Endothelial cell of umbilical vein (primary cell): ENCODE measurements around the gene PPP1R15B. TPM values are rescaled to one million over a fixed set of nuclear protein-coding genes. Genes with fewer than 3 reads are reported as not detected.

Experiments
- BruUV-seq: library from RNA; stranded (reverse); fragments of 400-500 nt; replicated peaks from 2 replicates; lab custom pipeline; 2021; lab: Mats Ljungman, UMichigan
- CTCF ChIA-PET: fragments of 300-600, 350-600 bp; sonication (Branson Sonifier 250); formaldehyde crosslinking; loops from one replicate; lab custom pipeline; 2021; ENCODE audit warnings: antibody characterized with exemption, inconsistent platforms; lab: Charles Lee
- POLR2A ChIA-PET: fragments of 300-600, 350-600 bp; sonication (Branson Sonifier 250); formaldehyde crosslinking; loops from one replicate; lab custom pipeline; 2021; ENCODE audit warnings: antibody characterized with exemption, inconsistent platforms; lab: Charles Lee
- DNase-seq: peaks from one replicate; pipeline ENCODE4 v3.0.0-alpha.2; 2011; ENCODE audit warnings: low read depth, low spot score
- FAIRE-seq: peaks from 2 replicates; lab custom pipeline; 2011; peaks lifted over from hg19 to GRCh38; lab: Jason Lieb, UNC
- H2AFZ ChIP-seq: 2 replicates; pipeline ENCODE4 v1.6.0; 2012; ENCODE audit warnings: low read depth, low read length, control low read depth, inconsistent platforms
- H3K27ac ChIP-seq: 2 replicates; pipeline ENCODE4 v1.5.1; 2011; ENCODE audit warnings: low read depth, mild to moderate bottlenecking, control low read depth, low read length, moderate library complexity; ENCODE audit not compliant: insufficient read depth
- H3K27me3 ChIP-seq, 2 experiments: 2 replicates each; pipeline versions ENCODE4 v1.6.0 to v1.6.1; 2011; ENCODE audit warnings: low read length in 2 of 2, mixed read lengths in 1 of 2; ENCODE audit not compliant: control insufficient read depth in 2 of 2, insufficient read depth in 2 of 2
- H3K36me3 ChIP-seq, 2 experiments: 2 replicates in 1 of 2; 3 replicates in 1 of 2; pipeline ENCODE4 v1.5.1; 2011; ENCODE audit warnings: low read length in 2 of 2, mild to moderate bottlenecking in 1 of 2, moderate library complexity in 1 of 2; ENCODE audit not compliant: control insufficient read depth in 2 of 2, insufficient read depth in 2 of 2; ENCODE audit errors: extremely low read depth in 1 of 2
- H3K4me1 ChIP-seq: 3 replicates; pipeline ENCODE4 v1.5.1; 2011; ENCODE audit warnings: mild to moderate bottlenecking, low read length; ENCODE audit not compliant: control insufficient read depth, insufficient read depth; ENCODE audit errors: extremely low read depth
- H3K4me2 ChIP-seq: 2 replicates; pipeline ENCODE4 v1.6.1; 2011; ENCODE audit warnings: low read length, control low read depth, mixed read lengths; ENCODE audit not compliant: insufficient read depth
- H3K4me3 ChIP-seq, 3 experiments: fragments of 200-600 bp in 1 of 3; sonication (generic), shearing (Covaris generic) in 1 of 3; replicated peaks in 1 of 3; 2 replicates each; pipeline ENCODE4 v1.5.1; 2011 to 2016; ENCODE audit warnings: control low read depth in 3 of 3, low read length in 3 of 3, mild to moderate bottlenecking in 2 of 3, inconsistent platforms in 1 of 3, low read depth in 1 of 3, moderate library complexity in 1 of 3; ENCODE audit not compliant: insufficient read depth in 1 of 3
- H3K79me2 ChIP-seq: 2 replicates; pipeline ENCODE4 v1.6.0; 2012; ENCODE audit warnings: low read length, inconsistent platforms; ENCODE audit not compliant: control insufficient read depth, insufficient read depth
- H3K9ac ChIP-seq: replicated peaks from 2 replicates; pipeline ENCODE3; 2011; ENCODE audit warnings: low read length, control low read depth; ENCODE audit not compliant: insufficient read depth; ENCODE audit errors: extremely low read depth
- H3K9me1 ChIP-seq: replicated peaks from 3 replicates; pipeline ENCODE4 v1.6.0; 2011; ENCODE audit warnings: mild to moderate bottlenecking, low read length; ENCODE audit not compliant: control insufficient read depth, insufficient read depth; ENCODE audit errors: extremely low read depth
- H3K9me3 ChIP-seq: replicated peaks from 2 replicates; pipeline ENCODE4 v1.5.1; 2012; ENCODE audit warnings: low read length, inconsistent platforms; ENCODE audit not compliant: control insufficient read depth, insufficient read depth
- H4K20me1 ChIP-seq: replicated peaks from 2 replicates; pipeline ENCODE3; 2011; ENCODE audit warnings: mild to moderate bottlenecking, low read length; ENCODE audit not compliant: control insufficient read depth, insufficient read depth; ENCODE audit errors: extremely low read depth
- EZH2 ChIP-seq: IDR thresholded peaks from 2 replicates; pipeline ENCODE4 v1.6.1; 2012; ENCODE audit warnings: borderline replicate concordance, low read depth, mild to moderate bottlenecking, moderate library complexity, low read length, inconsistent platforms; ENCODE audit not compliant: severe bottlenecking
- FOS ChIP-seq: IDR thresholded peaks from 2 replicates; pipeline ENCODE4 v1.6.1; 2011; ENCODE audit warnings: mild to moderate bottlenecking, low read length, moderate library complexity, borderline replicate concordance; ENCODE audit not compliant: insufficient read depth
- GATA2 ChIP-seq: IDR thresholded peaks from 2 replicates; pipeline ENCODE4 v1.7.0; 2011; ENCODE audit warnings: low read depth, mild to moderate bottlenecking, moderate library complexity, mixed read lengths, low read length; ENCODE audit not compliant: insufficient read length, insufficient read depth
- JUN ChIP-seq: IDR thresholded peaks from 2 replicates; pipeline ENCODE4 v1.6.1; 2011; ENCODE audit warnings: borderline replicate concordance, low read depth; ENCODE audit not compliant: insufficient read length, insufficient read depth
- MYC ChIP-seq: IDR thresholded peaks from one replicate; pipeline ENCODE4 v1.6.1; 2011; ENCODE audit warnings: mild to moderate bottlenecking, low read depth, low read length
- POLR2A ChIP-seq: IDR thresholded peaks from 2 replicates; pipeline ENCODE4 v1.6.1; 2012; ENCODE audit warnings: low read depth, mild to moderate bottlenecking, control low read depth, low read length
- POLR2AphosphoS5 ChIP-seq: IDR thresholded peaks from 2 replicates; pipeline ENCODE4 v1.6.1; 2012; ENCODE audit warnings: low read depth, mild to moderate bottlenecking, control low read depth, low read length, moderate library complexity; ENCODE audit not compliant: insufficient read depth
- dilution Hi-C: fragments of 300-500 bp; cut with MboI; formaldehyde crosslinking; loops from one replicate; pipeline ENCODE4 v1.15.0; 2019; ENCODE audit warnings: low sequenced_read_pairs; ENCODE audit not compliant: extremely low pct_ligation_motif_present
- intact Hi-C: fragments of 100-400 bp; cut with micrococcal nuclease; formaldehyde crosslinking; loops from one replicate; pipeline ENCODE4 v1.10.0; 2022
- polyA plus RNA-seq, 4 experiments: library from polyadenylated mRNA; depleted of rRNA in 3 of 4; stranded (reverse) in 3 of 4; unstranded in 1 of 4; fragments of >200 nt; gene quantifications; 2 replicates each; pipeline versions ENCODE4 v1.2.1 to v1.2.3, GENCODE V29; 2011 to 2012; ENCODE audit warnings: missing spikeins in 1 of 4
- total RNA-seq: library from RNA; stranded (reverse); gene quantifications from 2 replicates; pipeline ENCODE4 v1.2.3, GENCODE V29; 2021
- TF ChIP-seq, protein P1 (sequence below), 2 donors: IDR thresholded peaks; 1 replicate in 1 of 2; 2 replicates in 1 of 2; pipeline ENCODE4 v1.5.1; 2011; ENCODE audit warnings: low read length in 2 of 2, mild to moderate bottlenecking in 2 of 2, moderate library complexity in 2 of 2, control low read depth in 1 of 2, inconsistent platforms in 1 of 2, low read depth in 1 of 2; ENCODE audit not compliant: insufficient read depth in 1 of 2; ENCODE audit errors: extremely low read depth in 1 of 2
- TF ChIP-seq, protein P2 (sequence below): IDR thresholded peaks from 2 replicates; pipeline ENCODE4 v1.6.1; 2011; ENCODE audit not compliant: insufficient read depth, insufficient read length

PPP1R15B gene
- total and polyA plus RNA-seq, 2 donors (not counting 3 experiments of a cell fraction or from before 2014, with no cell fraction given): 16.8 to 39.8 TPM

DNA sequence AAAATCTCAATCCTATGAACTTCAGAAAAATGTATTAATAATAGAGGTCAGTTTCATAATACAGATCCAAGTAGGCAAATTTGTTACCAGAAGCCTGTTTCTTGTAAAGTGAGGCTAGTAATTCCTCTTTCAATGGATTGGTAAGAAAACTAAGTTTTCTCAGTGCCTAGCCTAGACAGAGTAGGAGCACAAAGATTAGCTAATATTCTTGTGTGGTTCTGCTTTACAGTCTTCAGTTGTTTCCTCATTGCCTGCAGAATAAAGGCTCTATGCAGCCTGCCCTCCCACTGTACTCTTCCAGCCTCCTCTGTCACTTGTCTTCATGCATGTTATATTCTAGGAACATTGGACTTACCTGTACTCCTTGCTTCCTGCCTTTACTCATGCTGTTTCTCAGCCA lies 2.4 kb upstream of the PPP1R15B start:
- peaks cover 26% of the 10 kb centered on the region for H3K79me2 ChIP-seq
- no peak overlapping the region for H3K9ac ChIP-seq
- no peak overlapping the region for H3K27ac ChIP-seq
- FAIRE-seq (no peak), DNase-seq (no peak)
- TF ChIP-seq JUN (no peak), MYC (no peak), FOS (no peak), GATA2 (no peak), POLR2AphosphoS5 (no peak), EZH2 (no peak), POLR2A (no peak)
- TF ChIP-seq, protein P1, sequence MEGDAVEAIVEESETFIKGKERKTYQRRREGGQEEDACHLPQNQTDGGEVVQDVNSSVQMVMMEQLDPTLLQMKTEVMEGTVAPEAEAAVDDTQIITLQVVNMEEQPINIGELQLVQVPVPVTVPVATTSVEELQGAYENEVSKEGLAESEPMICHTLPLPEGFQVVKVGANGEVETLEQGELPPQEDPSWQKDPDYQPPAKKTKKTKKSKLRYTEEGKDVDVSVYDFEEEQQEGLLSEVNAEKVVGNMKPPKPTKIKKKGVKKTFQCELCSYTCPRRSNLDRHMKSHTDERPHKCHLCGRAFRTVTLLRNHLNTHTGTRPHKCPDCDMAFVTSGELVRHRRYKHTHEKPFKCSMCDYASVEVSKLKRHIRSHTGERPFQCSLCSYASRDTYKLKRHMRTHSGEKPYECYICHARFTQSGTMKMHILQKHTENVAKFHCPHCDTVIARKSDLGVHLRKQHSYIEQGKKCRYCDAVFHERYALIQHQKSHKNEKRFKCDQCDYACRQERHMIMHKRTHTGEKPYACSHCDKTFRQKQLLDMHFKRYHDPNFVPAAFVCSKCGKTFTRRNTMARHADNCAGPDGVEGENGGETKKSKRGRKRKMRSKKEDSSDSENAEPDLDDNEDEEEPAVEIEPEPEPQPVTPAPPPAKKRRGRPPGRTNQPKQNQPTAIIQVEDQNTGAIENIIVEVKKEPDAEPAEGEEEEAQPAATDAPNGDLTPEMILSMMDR (IDR thresholded peaks at IDR 0.05; ENCODE audit: extremely low read depth in 1 of 2, insufficient read depth in 1 of 2, low read depth in 1 of 2, low read length in 2 of 2): no peak
- TF ChIP-seq, protein P2, sequence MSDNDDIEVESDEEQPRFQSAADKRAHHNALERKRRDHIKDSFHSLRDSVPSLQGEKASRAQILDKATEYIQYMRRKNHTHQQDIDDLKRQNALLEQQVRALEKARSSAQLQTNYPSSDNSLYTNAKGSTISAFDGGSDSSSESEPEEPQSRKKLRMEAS: no peak
- no peak overlapping the region for H3K4me3 ChIP-seq
- intact Hi-C loops (no loop called here), dilution Hi-C loops (no loop called here)
- H3K9me1 ChIP-seq: no peaks in the 10 kb centered on the region
- H3K4me1 ChIP-seq: peaks cover 22% of the 10 kb centered on the region
- H3K4me2 ChIP-seq: no peak overlapping the region
- ChIA-PET POLR2A (no interaction called here), CTCF (interaction anchor here (1.8 to 3.9 kb wide), 4 partner anchors 16 to 89 kb away, joined by 5 to 24 read pairs (median 11); partner anchors contain the start of gene PIK3C2B)
- no TSS peak for BruUV-seq
- H3K27me3 ChIP-seq: no peaks in the 10 kb centered on the region
- H3K9me3 ChIP-seq: no peaks in the 10 kb centered on the region
- peaks cover 12% of the 10 kb centered on the region for H4K20me1 ChIP-seq
- no peaks in the 10 kb centered on the region for H3K36me3 ChIP-seq
- no peak overlapping the region for H2AFZ ChIP-seq
